Activated CD8-positive, alpha-beta memory T cell treated with anti-CD3 and anti-CD28 coated beads, Interleukin-2, amount 50 U/mL, for 24 hours (primary cell): Measurements from ENCODE around the gene EPC2.
"Not testable (repeated sequence)": the region's sequence is repeated elsewhere in the genome, so short reads cannot be mapped to it uniquely, and the experiment has no call there.

Experiments used
- DNase-seq: peaks from one replicate; pipeline ENCODE4 v3.0.0-alpha.2; 2020; ENCODE audit errors: extremely low read depth

The EPC2 gene

DNA sequence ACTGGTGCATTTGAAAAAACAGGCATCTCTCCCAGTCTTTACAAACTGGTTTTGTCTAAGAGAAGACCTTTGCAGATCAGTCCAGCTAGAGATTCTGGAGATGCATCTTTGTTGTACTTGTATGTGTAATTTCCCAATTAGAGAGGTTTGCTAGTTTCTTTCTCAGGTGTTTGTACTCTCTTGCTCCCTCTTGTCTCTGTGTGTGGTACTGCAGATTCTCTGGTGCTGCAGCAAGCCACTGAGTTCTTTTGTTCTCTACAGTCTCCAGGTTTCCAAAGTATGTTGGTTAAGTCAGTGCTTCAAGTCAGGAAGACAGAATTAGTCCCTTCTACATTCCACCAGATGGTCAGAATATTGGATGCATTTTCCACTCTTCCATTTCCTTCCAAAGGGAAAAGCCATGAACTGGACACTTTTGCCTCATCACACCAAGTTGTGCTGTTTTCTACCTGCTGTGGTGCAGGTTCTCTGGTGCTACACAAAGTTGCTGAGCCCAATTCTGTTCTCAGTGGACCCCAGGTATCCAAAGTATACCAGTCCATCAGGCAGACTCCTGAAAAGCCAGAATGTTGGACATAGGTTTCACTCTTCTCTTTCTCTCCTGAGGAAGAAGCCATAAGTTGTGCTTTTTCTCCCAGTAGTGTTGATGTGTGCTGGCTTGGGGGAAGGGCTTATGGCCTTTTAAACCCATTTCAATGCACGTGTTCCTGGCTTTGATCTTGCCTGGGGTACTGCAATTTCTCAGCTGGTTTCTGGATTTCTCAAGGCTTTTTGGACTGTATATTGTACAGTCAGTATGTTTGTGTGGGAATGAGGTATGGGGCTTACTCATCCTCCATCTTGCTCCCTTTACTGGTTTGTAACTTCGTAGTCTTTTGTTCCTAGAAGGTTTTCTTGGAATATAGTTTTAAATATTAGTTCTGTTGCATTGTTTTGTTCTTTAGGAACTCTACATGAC lies 29.8 kb downstream of the EPC2 start:
- DNase-seq = no peak

DNA sequence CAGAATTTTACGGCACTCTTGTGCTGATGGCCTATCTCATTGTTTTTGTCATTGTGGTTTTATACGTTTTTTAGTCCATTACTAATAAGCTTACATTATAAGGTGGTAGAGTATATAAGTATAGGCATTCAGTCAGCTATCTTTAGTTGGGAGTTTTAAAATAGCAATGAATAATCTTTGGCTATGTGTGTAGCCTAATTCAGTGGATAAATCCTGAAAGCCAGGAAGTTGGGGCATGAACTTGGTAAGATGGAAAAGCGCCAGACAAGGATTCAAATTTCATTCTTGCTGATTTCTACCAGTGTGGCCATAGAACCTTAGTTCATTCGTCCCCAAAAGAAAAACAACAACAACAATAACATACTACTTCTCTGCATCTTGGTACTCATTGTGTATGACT lies 31.2 kb downstream of the EPC2 start:
- DNase-seq = no peak

DNA sequence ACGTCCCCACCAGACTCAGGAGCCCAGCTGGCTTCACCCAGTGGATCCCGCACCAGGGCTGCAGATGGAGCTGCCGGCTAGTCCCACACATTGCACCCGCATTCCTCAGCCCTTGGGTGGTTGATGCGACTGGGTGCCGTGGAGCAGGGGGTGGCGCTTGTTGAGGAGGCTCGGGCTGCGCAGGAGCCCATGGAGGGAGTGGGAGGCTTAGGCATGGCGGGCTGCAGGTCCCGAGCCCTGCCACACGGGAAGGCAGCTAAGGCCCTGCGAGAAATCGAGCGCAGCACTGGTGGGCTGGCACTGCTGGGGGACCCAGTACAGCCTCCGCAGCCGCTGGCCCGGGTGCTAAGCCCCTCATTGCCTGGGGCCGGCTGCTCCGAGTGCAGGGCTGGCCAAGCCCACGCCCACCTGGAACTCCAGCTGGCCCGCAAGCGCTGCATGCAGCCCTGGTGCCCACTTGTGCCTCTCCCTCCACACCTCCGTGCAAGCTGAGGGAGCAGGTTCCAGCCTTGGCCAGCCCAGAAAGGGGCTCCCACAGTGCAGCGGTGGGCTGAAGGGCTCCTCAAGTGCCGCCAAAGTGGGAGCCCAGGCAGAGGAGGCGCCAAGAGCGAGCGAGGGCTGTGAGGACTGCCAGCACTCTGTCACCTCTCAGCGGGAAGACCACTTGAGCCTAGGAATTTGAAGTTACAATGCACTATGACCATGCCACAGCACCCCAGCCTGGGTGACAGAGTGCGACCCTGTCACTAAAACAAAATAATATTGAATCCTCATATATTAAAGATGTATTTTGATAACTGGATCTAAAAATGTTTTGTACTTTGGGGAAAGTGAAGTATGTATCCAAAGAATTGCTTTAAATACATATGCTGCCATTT lies 34.0 kb downstream of the EPC2 start:
- DNase-seq = not testable (repeated sequence)

DNA sequence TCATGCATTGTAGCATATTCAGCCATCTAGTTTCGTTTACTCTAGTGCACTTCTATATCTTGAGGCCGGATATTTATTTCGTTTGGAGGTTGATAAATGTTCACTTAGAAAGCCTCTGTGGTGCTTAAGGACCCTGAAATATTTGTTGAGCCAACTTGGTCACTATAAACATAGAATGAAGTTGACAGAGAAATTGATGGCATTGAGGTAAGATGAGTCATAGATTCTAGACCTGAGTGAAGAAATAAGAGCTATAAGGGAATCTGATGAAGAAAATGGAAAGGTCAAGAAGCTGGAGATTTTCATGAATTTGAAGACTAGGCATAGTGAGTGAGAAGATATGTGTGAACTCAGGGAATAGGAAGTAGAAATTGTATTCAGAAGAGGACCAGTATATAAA lies 35.9 kb downstream of the EPC2 start:
- no peak for DNase-seq

DNA sequence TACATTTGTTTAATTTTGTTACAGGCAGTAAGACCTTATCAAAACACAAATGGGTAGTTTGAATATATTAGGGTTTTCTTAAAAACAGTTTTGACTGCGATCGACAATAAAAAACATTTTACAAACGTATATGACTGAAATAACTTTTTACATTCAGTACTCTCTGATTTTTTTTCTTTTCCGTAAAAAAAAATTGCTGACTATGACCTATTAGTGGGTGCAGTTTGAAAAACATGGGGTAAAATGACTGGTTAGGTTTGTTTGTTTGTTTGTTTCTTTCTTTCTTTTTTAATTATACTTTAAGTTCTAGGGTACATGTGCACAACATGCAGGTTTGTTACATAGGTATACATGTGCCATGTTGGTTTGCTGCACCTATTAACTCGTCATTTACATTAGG lies 36.9 kb downstream of the EPC2 start:
- DNase-seq = no peak

DNA sequence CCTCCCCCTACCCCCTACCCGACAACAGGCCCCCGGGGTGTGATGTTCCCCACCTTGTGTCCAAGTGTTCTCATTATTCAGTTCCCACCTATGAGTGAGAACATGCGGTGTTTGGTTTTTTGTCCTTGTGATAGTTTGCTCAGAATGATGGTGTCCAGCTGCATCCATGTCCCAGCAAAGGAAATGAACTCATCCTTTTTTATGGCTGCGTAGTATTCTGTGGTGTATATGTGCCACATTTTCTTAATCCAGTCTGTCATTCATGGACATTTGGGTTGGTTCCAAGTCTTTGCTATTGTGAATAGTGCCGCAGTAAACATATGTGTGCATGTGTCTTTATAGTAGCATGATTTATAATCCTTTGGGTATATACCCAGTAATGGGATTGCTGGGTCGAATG lies 37.3 kb downstream of the EPC2 start:
- not testable (repeated sequence) for DNase-seq

DNA sequence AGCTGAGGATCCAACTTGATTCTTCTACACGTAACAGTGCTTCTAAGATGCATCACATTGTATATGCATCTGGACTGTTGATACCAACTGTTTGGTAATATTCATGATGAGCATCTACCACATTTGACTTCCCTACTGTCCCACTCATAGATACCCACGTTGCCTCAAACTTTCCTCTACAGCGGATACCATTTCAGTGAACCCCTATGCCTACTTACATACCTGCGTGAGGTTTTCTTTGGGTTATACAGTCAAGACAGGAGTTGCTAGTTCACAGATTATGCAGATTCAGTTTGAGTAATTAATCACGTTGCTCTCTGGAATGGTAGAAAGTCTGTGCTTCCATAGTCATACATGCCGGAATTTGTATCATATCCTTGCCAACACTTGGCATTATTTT lies 40.0 kb downstream of the EPC2 start:
- DNase-seq = no peak

DNA sequence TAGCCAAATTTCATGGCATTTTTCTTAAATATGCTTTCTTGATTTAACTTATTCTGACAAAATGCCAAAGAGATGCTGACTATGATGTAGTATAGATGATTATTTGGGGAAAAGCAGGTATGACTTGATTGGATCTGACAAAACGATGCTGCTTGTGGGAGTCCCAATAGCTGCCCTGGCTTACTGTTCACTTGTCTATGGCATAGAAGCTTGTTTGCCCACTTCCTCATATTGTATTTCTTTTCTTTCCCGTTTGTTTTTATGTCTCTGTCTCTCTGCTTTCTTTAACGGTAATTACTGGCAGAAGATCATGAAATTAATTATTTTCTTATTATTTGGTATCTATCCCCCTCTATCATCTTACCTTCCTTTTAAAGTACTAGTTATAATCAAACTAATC lies 43.0 kb downstream of the EPC2 start:
- no peak for DNase-seq

DNA sequence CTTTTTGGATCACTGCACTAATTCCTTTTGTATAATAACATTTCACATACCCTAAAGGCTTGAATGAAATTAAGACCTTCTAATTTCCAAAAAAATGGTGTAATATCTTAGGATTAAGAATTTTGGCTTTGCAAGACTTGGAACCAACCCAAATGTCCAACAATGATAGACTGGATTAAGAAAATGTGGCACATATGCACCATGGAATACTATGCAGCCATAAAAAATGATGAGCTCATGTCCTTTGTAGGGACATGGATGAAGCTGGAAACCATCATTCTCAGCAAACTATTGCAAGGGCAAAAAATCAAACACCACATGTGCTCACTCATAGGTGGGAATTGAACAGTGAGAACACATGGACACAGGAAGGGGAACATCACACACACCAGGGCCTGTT lies 43.5 kb downstream of the EPC2 start:
- not testable (repeated sequence) for DNase-seq

DNA sequence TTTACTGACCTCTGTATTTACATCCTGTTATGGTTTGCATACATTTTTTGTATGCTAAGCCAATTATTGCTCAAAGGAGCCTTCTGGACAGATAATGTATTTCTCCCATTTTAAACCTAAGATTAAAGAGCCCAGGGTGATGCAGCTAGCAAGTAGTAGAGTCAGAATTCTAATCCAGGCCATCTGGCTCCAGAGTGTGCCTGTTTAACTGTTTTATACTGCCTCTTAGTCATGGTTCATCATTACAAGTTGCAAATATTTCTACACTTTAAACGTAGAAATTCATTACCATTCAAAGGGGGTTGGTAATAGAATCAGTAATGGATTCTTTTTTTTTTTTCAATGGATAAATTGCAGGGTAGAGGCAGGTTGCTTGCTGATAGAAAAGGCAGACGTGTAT lies 52.4 kb downstream of the EPC2 start:
- no peak for DNase-seq

DNA sequence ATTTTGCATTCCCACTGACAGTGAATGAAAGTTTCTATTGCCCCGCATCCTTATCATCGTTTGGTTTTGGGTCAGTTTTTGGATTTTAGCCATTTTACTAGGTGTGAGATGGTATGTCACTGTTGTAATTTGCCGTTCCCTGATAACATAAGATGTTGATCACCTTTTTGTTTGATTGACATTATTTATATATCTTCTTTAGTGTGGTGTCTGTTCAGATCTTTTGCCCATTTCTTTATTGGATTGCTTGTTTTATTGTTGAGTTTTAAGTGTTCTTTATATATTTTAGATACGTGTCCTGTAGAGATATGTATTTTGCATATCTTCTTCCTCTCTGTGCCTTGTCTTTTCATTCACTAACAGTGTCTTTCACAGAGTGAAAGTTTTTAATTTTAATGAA lies 55.3 kb downstream of the EPC2 start:
- DNase-seq = no peak

DNA sequence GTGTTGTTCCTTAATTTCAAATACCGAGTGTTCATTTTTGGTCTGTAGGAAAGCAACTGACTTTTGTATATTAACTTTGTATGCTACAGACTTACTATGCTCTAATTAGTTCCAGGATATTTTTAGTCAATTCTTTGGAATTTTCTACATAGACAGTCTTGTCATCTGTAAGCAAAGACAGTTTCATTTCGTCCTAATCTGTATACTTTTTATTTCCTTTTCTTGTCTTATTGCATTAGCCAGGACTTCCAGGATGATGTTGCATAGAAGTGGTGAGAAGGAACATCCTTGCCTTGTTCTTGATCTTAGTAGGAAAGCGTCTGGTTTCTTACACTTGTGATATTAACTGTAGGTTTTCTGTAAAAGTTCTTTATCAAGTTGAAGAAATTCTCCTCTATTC lies 56.5 kb downstream of the EPC2 start:
- no peak for DNase-seq

DNA sequence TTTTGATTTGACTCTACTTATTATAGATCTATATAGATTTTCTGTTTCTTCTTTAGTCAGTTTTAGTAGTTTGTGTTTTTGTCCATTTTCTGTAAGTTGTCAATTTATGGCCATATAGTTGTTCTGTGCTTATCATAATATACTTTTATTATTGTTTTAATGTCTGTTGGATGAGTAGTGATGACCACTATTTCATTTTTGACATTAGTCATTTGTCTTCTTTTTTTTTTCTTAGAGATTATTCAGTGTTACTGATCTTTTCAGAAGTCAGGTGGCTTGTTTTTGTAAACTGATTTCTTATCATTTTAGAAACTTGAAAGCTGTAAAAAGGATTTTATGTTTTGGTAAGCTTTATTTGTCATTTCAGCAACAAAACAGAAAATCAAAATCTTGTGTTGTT lies 57.3 kb downstream of the EPC2 start:
- DNase-seq = no peak

DNA sequence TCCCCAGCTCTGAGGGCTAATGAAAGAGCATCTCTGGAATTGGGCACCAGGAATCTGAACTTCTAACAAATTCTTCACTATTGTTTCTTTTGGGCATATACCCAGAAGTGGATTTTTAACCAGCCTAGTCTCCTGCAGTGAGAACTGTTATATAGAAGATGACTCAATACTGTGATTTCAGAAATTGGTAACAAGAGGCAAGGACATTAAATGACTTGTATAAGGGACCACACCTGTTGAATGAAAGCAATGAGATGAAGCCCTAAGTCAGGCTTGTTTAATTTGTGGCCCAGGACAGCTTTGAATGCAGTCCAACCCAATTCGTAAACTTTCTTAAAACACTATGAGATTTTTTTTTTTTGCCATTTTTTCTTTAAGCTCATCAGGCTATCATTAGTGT lies 57.9 kb downstream of the EPC2 start:
- no peak for DNase-seq

DNA sequence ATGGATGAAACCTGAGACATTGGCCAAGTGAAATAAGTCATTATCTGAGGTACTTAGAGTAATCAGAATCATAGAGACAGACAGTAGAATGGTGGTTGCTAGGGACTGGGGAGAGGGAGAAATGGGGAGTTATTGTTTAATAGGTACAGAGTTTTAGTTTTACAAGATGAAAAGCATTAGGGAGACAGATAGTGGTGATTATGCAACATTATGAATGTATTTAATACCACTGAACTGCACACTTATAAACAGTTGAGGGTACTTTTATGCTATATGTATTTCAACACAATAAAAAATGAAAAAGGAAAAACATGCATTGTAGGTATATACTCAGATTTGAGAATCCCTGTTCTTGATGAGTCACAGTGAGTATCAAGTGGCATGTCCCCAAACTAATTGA lies 59.7 kb downstream of the EPC2 start:
- no peak for DNase-seq

DNA sequence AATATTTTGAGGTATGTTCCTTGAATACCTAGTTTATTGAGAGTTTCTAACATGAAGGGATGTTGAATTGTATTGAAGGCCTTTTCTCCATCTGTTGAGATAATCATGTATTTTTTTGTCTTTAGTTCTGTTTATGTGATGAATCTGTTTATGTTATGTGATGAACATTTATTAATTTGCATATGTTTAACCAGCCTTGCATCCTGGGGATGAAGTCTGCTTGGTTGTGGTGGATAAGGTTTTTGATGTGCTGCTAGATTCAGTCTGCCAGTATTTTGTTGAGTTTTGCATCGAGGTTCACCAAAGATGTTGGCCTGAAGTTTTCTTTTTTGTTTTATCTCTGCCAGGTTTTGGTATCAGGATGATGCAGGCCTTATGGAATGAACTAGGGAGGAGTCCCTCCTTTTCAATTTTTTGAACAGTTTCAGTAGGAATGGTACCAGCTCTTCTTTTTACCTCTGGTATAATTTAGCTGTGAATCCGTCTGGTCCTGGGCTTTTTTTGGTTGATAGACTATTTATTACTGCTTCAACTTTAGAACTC lies 71.9 kb downstream of the EPC2 start:
- no peak for DNase-seq

DNA sequence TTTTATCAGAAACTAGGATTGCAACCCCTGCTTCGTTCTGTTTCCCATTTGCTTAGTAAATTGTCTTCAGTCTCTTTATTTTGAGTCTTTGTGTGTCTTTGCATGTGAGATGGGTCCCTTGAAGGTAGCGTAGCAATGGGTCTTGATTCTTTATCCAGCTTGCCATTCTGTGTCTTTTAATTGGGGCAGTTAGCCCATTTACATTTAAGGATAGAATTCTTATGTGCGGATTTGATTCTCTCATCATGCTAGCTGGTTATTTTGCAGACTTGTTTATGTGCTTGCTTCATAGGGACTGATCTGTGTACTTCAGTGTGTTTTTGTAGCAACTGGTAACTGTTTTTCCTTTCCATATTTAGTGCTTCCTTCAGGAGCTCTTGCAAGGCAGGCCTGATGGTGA lies 73.5 kb downstream of the EPC2 start:
- no peak for DNase-seq

DNA sequence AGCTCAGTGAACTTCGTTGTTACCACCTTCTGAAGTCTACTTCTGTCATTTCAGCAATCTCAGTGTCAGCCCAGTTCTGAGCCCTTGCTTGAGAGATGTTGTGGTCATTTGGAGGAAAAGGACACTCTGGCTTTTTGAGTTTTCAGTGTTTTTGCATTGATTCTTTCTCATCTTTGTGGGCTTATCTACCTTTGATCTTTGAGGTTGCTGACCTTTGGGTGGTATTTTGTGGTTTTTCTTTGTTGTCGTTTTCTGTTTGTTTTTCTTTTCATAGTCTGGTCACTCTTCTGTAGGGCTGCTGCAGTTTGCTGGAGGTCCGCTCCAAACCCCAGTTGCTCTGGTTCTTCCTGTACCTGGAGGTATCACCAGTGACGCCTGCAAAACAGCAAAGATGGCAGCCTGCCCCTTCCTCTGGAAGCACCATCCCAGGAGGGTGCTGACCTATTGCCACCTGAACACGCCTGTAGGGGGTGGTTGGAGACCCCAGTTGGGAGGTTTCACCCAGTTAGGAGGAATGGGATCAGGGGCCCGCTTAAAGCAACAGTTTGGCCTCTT lies 74.7 kb downstream of the EPC2 start:
- no peak for DNase-seq

DNA sequence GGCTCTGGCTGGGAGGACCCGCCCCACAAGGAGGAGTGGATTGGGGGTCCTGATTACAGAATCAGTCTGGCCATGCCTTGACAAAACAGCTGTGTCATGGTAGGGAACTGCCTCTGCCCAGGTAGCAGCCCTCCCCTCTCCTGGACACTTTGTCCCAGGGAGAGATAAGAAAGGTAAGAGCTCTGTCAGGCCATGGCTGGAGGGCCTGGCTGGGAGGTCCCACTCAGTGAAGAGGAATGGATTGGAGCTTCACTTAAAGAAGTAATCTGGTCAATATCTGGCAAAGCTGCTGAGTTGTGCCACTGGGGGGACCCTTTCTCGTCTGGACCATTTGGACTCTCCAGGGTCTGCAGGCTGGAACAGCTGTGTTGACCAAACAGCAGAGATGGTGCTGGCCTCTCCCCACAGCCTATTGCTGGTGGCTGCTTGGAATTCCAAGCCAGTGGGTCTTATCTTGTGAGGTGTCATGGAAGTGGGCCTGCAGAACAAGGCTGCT lies 75.4 kb downstream of the EPC2 start:
- no peak for DNase-seq

DNA sequence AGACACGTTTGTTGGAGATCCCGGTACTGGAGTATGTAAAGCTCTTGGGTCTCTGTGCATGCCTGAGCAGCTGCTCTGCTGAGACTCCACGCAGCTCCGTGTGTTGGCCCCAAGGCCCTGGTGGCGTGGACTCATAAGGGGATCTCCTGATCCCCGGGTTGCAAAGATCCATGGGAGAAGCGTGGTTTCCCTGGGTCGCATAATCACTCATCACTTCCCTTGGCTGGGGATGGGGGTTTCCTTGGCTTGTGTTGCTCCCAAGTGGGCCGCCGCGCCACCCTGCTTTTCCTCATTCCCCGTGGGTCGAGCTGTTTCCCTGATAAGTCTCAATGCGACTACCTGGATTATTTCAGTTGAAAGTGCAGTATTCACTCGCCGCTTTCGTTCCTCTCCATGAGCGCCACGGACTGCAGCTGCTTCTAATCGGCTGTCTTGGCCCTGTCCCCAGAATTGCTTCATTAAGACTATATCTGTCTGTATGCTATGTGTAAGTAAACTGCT lies 76.0 kb downstream of the EPC2 start:
- no peak for DNase-seq

DNA sequence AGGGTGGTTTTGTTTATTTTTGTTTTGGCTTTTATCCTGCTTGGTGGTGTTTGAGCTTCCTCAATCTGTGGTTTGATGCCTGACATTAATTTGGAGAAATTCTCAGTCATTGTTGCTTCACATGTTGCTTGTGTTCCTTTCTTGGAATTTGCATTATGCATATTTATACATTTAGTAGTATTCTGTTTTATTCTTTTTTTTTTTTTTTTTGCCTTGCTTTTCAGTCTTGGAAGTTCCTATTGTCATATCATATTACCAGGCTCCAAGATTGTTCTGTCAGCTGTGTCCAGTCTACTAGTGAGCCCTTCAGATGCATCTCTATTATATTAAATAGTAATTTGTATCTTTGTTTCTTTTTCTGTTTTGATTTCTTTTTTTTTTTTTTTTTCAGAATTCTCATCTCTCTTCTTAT lies 77.0 kb downstream of the EPC2 start:
- DNase-seq = no peak
